Measurements from ENCODE around the gene ABCC1. TPM values are rescaled to one million over a fixed set of nuclear protein-coding genes. Genes with fewer than 3 reads are reported as not detected.

Gene ABCC1
- polyA plus RNA-seq (2011; rRNA removed) (69.7 and 102 TPM in 2 replicates), polyA minus RNA-seq (2011; rRNA and poly(A)+ RNA removed) (290 and 395 TPM in 2 replicates)

GRCh38 chr16:15949210-15950160 is at the start of gene ABCC1:
Gene ABCC1 (plus strand): TSS chr16:15949616. CDS start chr16:15949752, 136 bp downstream.
- H3K27ac ChIP-seq (ENCODE audit: low read depth, low read length) = peak within 1 kb of the TSS; percentile 77
- no peaks in the 10 kb centered on the region for H3K9me3 ChIP-seq (ENCODE audit: control insufficient read depth, insufficient read depth, low read length)
- no peaks in the 10 kb centered on the region for H3K27me3 ChIP-seq (ENCODE audit: control insufficient read depth, insufficient read depth, low read length)
- no peak for DNase-seq (ENCODE audit: low read depth, low spot score)
- TF ChIP-seq CTCF (IDR thresholded peaks at IDR 0.05; ENCODE audit: low read depth, low read length) = no peak
- ChIA-PET POLR2A (interaction anchor here (0.8 to 1.4 kb wide), 4 partner anchors 34 to 70 kb away, joined by 3 to 6 read pairs (median 4); no protein-coding TSS in a partner anchor), CTCF (interaction anchor here (0.6 to 1.2 kb wide), 2 partner anchors 8 to 75 kb away, joined by 5 read pairs; no protein-coding TSS in a partner anchor)
- peak within 1 kb of the TSS; percentile 97 for H3K4me3 ChIP-seq (ENCODE audit: low read depth, low read length)

- Histone ChIP-seq H3K9me3 (ENCODE audit: control insufficient read depth, insufficient read depth, low read length) (no peaks in the 10 kb centered on the region), H3K4me3 (ENCODE audit: low read depth, low read length) (no peak overlapping the region), H3K27ac (ENCODE audit: low read depth, low read length) (no peak overlapping the region), H3K27me3 (ENCODE audit: control insufficient read depth, insufficient read depth, low read length) (no peaks in the 10 kb centered on the region)
- DNase-seq (ENCODE audit: low read depth, low spot score) = no peak
- TF ChIP-seq CTCF (IDR thresholded peaks at IDR 0.05; ENCODE audit: low read depth, low read length) = no peak
- ChIA-PET POLR2A (no interaction called here), CTCF (interaction anchor here (1.9 kb wide), 1 partner anchor 26 kb away, joined by 9 read pairs; no protein-coding TSS in a partner anchor)
These were observed 49.1 kb upstream of the ABCC1 start for GRCh38 chr16:15900357-15900756.

GRCh38 chr16:15900901-15901500 is 48.4 kb upstream of the ABCC1 start:
- TF ChIP-seq CTCF (IDR thresholded peaks at IDR 0.05; ENCODE audit: low read depth, low read length) = no peak
- POLR2A ChIA-PET = no interaction called here
- no peak for DNase-seq (ENCODE audit: low read depth, low spot score)
- CTCF ChIA-PET = interaction anchor here (1.9 kb wide), 1 partner anchor 26 kb away, joined by 9 read pairs; no protein-coding TSS in a partner anchor
- no peak overlapping the region for H3K4me3 ChIP-seq (ENCODE audit: low read depth, low read length)
- no peaks in the 10 kb centered on the region for H3K27me3 ChIP-seq (ENCODE audit: control insufficient read depth, insufficient read depth, low read length)
- H3K27ac ChIP-seq (ENCODE audit: low read depth, low read length) = no peak overlapping the region
- no peaks in the 10 kb centered on the region for H3K9me3 ChIP-seq (ENCODE audit: control insufficient read depth, insufficient read depth, low read length)

DNA sequence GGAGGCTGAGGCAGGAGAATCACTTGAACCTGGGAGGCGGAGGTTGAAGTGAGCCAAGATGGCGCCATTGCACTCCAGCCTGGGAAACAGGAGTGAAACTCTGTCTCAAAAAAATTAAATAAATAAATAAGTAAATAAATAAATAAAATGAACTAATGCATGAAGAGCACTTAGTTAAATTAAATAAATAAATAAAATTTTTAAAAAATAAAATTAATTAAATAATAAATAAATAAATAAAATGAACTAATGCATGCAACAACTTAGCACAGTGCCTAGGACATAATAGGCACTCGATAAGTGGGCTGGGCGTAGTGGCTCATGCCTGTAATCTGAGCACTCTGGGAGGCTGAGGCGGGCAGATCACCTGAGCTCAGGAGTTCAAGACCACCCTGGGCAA is 45.5 kb upstream of the ABCC1 start:
- ChIA-PET POLR2A (no interaction called here), CTCF (no interaction called here)
- Histone ChIP-seq H3K27ac (ENCODE audit: low read depth, low read length) (no peak overlapping the region), H3K27me3 (ENCODE audit: control insufficient read depth, insufficient read depth, low read length) (no peaks in the 10 kb centered on the region), H3K9me3 (ENCODE audit: control insufficient read depth, insufficient read depth, low read length) (peaks cover 3% of the 10 kb centered on the region; the same call in 1 of the 2 replicates), H3K4me3 (ENCODE audit: low read depth, low read length) (no peak overlapping the region)
- TF ChIP-seq CTCF (IDR thresholded peaks at IDR 0.05; ENCODE audit: low read depth, low read length) = no peak
- DNase-seq (ENCODE audit: low read depth, low spot score) = no peak

Data from AG04450 (cell line).